Measurements from ENCODE around the gene MIPOL1. TPM values are rescaled to one million over a fixed set of nuclear protein-coding genes. Genes with fewer than 3 reads are reported as not detected.
A peak's percentile ranks its signal among the peaks of the same experiment; 100 is the strongest.

Gene MIPOL1
- total and polyA plus RNA-seq, 2 of the 13 experiments (the other 11 are each of a cell fraction or from before 2014, with no cell fraction given) = 8.6 to 34.2 TPM

DNA sequence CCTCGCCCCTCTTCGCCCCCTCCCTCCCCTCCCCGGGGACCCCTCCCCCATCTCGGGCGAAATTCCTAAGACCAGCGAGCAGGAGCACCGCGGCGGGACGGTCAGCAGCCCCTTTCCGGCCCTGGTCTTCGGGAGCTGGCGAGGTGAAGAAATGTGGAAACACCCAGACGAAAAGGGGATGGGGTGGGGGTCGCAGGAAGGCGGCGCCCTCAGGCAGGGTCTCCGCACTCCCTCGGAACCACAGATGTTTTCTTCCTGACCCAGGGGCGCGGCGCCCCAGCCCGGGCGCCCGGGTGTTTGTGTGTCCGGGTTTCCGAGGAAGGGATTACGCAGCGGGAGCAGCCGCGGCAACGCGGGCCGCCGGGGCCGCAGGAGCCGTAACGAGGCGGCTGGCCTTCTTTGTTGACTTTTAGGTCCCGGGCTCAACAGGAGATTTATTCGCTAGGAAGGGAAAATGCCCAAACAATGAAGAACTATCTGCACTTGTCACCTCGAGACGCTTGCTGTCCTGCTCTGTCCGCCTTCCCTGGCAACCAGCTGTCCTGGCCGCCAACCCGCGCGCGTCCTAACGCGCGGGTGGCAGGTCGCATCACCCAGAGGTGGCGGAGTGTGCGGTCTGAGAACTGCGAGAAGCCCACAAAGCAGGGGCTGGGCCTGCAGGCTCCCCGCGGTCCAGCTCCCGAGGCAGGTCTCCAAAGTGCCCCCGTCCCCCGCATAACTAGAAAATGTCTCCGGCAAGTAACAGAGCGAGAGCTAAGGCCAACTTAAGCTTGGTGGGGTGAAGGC, 390.3 kb downstream of the MIPOL1 start (continued):
- TF ChIP-seq, protein P1, sequence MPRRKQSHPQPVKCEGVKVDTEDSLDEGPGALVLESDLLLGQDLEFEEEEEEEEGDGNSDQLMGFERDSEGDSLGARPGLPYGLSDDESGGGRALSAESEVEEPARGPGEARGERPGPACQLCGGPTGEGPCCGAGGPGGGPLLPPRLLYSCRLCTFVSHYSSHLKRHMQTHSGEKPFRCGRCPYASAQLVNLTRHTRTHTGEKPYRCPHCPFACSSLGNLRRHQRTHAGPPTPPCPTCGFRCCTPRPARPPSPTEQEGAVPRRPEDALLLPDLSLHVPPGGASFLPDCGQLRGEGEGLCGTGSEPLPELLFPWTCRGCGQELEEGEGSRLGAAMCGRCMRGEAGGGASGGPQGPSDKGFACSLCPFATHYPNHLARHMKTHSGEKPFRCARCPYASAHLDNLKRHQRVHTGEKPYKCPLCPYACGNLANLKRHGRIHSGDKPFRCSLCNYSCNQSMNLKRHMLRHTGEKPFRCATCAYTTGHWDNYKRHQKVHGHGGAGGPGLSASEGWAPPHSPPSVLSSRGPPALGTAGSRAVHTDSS (CRISPR knock-in tag; conservative IDR thresholded peaks at IDR 0.05) = 0 out of 2 replicates have a peak, but pooled peaks have one; percentile 32
- peak; percentile 48 for TF ChIP-seq FOXJ3 (CRISPR knock-in tag; IDR thresholded peaks at IDR 0.05; ENCODE audit: borderline replicate concordance)
- no peak for TF ChIP-seq ZNF546 (CRISPR knock-in tag; conservative IDR thresholded peaks at IDR 0.05)

DNA sequence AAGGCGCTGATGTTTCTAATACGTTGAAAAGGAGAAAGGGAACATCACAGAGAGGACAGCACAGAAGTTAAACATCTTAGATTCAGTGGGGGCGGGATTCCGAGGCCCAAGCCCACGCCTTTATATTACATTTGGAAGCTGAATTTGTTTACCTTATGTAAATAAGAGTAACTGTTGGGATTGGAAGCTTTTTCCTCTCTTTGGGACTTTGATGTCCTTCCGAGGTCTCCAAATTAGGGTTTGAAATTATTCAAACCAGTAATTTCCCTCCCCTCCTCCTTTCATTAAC, 390.9 kb downstream of the MIPOL1 start:
- H4K20me1 ChIP-seq (ENCODE audit: insufficient read depth, low read length) = no peaks in the 10 kb centered on the region
- ChIA-PET CTCF (ENCODE audit: low intra/inter-chr PET ratio, low total read pairs) (interaction anchor here (1.3 kb wide), 1 partner anchor 342 kb away, joined by 3 read pairs; no protein-coding TSS in a partner anchor), POLR2A (interaction anchor here (0.6 to 4.2 kb wide), 25 partner anchors 7 to 1519 kb away, joined by 3 to 35 read pairs (median 6); partner anchors contain the start of genes FOXA1, MIPOL1 and TTC6)
- peak overlapping the region; percentile 84 for H3K4me2 ChIP-seq (ENCODE audit: low read depth, low read length)
- peak overlapping the region; percentile 31 for H2AFZ ChIP-seq (ENCODE audit: low read length)
- peak overlapping the region; percentile 88 for H3K9ac ChIP-seq (ENCODE audit: insufficient read depth, low read depth, low read length)
- intact Hi-C loops (cut with micrococcal nuclease; ENCODE audit: unreplicated experiment) = loop anchor here (5.0 kb wide), 1 partner anchor 246 kb away; no protein-coding TSS in a partner anchor
- DNase-seq (ENCODE audit: low spot score) (peak; percentile 58), FAIRE-seq (no peak), ATAC-seq (no peak; the same call in 1 of the 3 replicates)
- peaks cover 61% of the 10 kb centered on the region for H3K4me1 ChIP-seq (ENCODE audit: insufficient read depth, low read length)
- H3K27ac ChIP-seq (ENCODE audit: extremely low read length, insufficient read depth, low read length) = peak overlapping the region; percentile 89
- 2% methylated on average over 6 of the region's 6 CpGs for WGBS (ENCODE audit: low lambda C conversion rate)
- BruUV-seq (replicated peaks) = no TSS peak
- peaks cover 51% of the 10 kb centered on the region for H3K79me2 ChIP-seq (ENCODE audit: insufficient read depth, low read length)
- in situ Hi-C loops (cut with HindIII; ENCODE audit: extremely low pct_ligation_motif_present, low pct_unique_long_range_greater_than_20kb) = no loop called here
- H3K9me3 ChIP-seq (ENCODE audit: low read length) = no peaks in the 10 kb centered on the region
- H3K27me3 ChIP-seq (ENCODE audit: control insufficient read depth in 1 of 2, insufficient read depth in 2 of 2, low read length in 2 of 2) = no peaks in the 10 kb centered on the region; a peak in 1 of 5 replicates
- peaks cover 9 to 14% of the 10 kb centered on the region in 2 experiments for H3K36me3 ChIP-seq (replicated peaks in 1 of 2; ENCODE audit: control insufficient read depth in 1 of 2, insufficient read depth in 2 of 2, low read length in 2 of 2)
- peak overlapping the region; percentile 64 to 91 (median 72) for H3K4me3 ChIP-seq (replicated peaks in 1 of 3; ENCODE audit: insufficient read depth in 1 of 3, low read depth in 2 of 3, low read length in 3 of 3)
- TF ChIP-seq DMTF1 (CRISPR knock-in tag; IDR thresholded peaks at IDR 0.05) (peak; percentile 71; the same call in 1 of the 2 replicates), GFI1 (CRISPR knock-in tag; IDR thresholded peaks at IDR 0.05; ENCODE audit: borderline replicate concordance) (peak; percentile 10; the same call in 1 of the 2 replicates), NONO (IDR thresholded peaks at IDR 0.05) (no peak), NONO (CRISPR knock-in tag; conservative IDR thresholded peaks at IDR 0.05) (no peak), PATZ1 (CRISPR knock-in tag; IDR thresholded peaks at IDR 0.05) (peak; percentile 8; the same call in 1 of the 2 replicates), ETV5 (CRISPR knock-in tag; IDR thresholded peaks at IDR 0.05; ENCODE audit: borderline replicate concordance) (no peak), MATR3 (CRISPR knock-in tag; IDR thresholded peaks at IDR 0.05) (no peak), IRX3 (CRISPR knock-in tag; IDR thresholded peaks at IDR 0.05; ENCODE audit: borderline replicate concordance, low read depth) (no peak), ZNF784 (CRISPR knock-in tag; IDR thresholded peaks at IDR 0.05; ENCODE audit: borderline replicate concordance) (no peak; the same call in 1 of the 2 replicates), CBX1 (IDR thresholded peaks at IDR 0.05; ENCODE audit: low read depth) (no peak), SSRP1 (CRISPR knock-in tag; IDR thresholded peaks at IDR 0.05) (no peak)
- TF ChIP-seq, protein P2, sequence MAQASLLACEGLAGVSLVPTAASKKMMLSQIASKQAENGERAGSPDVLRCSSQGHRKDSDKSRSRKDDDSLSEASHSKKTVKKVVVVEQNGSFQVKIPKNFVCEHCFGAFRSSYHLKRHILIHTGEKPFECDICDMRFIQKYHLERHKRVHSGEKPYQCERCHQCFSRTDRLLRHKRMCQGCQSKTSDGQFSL (CRISPR knock-in tag; IDR thresholded peaks at IDR 0.05) = no peak
